Hepatocyte (in vitro differentiated cells): ENCODE data around the gene PGD. TPM values are rescaled to one million over a fixed set of nuclear protein-coding genes. Genes with fewer than 3 reads are reported as not detected.

Experiments
- DNase-seq: peaks from one replicate; pipeline ENCODE4 v3.0.0-alpha.2; 2016; ENCODE audit warnings: low spot score
- H2AFZ ChIP-seq: fragments of 200-600 bp; sonication (generic); 2 replicates; pipeline ENCODE4 v1.6.0; 2016; ENCODE audit warnings: antibody characterized with exemption, mild to moderate bottlenecking
- H3K27ac ChIP-seq: fragments of 200-600 bp; sonication (generic); 2 replicates; pipeline ENCODE4 v1.5.1; 2016; ENCODE audit warnings: mild to moderate bottlenecking
- H3K27me3 ChIP-seq: fragments of 200-600 bp; sonication (generic); 2 replicates; pipeline ENCODE4 v1.6.1; 2016
- H3K36me3 ChIP-seq: fragments of 200-600 bp; sonication (generic); replicated peaks from 2 replicates; pipeline ENCODE4 v1.5.1; 2016; ENCODE audit warnings: low read depth; ENCODE audit not compliant: insufficient read depth
- H3K4me1 ChIP-seq: fragments of 200-600 bp; sonication (generic); 2 replicates; pipeline ENCODE4 v1.5.1; 2016; ENCODE audit warnings: mild to moderate bottlenecking, moderate library complexity; ENCODE audit not compliant: insufficient read depth
- H3K4me2 ChIP-seq: fragments of 200-600 bp; sonication (generic); 2 replicates; pipeline ENCODE4 v1.6.0; 2016
- H3K4me3 ChIP-seq: fragments of 200-600 bp; sonication (generic); 2 replicates; pipeline ENCODE4 v1.5.1; 2016; ENCODE audit warnings: mild to moderate bottlenecking
- H3K79me2 ChIP-seq: fragments of 200-600 bp; sonication (generic); 2 replicates; pipeline ENCODE4 v1.6.0; 2017; ENCODE audit warnings: mild to moderate bottlenecking
- H3K9me2 ChIP-seq: fragments of 200-600 bp; sonication (generic); replicated peaks from 2 replicates; pipeline ENCODE4 v1.6.0; 2017; ENCODE audit warnings: mild to moderate bottlenecking; ENCODE audit not compliant: insufficient read depth
- H3K9me3 ChIP-seq: fragments of 200-600 bp; sonication (generic); 2 replicates; pipeline ENCODE4 v1.5.1; 2016; ENCODE audit warnings: low read depth, mild to moderate bottlenecking
- H4K20me1 ChIP-seq: fragments of 200-600 bp; sonication (generic); 2 replicates; pipeline ENCODE4 v1.6.0; 2016; ENCODE audit warnings: mild to moderate bottlenecking; ENCODE audit not compliant: insufficient read depth, poor library complexity, severe bottlenecking
- EZH2 ChIP-seq: fragments of 200-600 bp; sonication (generic); IDR thresholded peaks from 2 replicates; pipeline ENCODE4 v1.6.1; 2016; ENCODE audit warnings: antibody characterized with exemption, mild to moderate bottlenecking, borderline replicate concordance
- EZH2phosphoT487 ChIP-seq: fragments of 200-600 bp; sonication (generic); IDR thresholded peaks from one replicate; pipeline ENCODE4 v1.6.1; 2018; ENCODE audit warnings: antibody characterized with exemption, mild to moderate bottlenecking, low read depth, moderate library complexity; ENCODE audit not compliant: unreplicated experiment, severe bottlenecking
- WGBS: methylation state at CpG from one replicate; pipeline ENCODE4 v1.1.6; 2016; ENCODE audit warnings: low lambda C conversion rate; ENCODE audit errors: missing lambda C conversion rate; 5-methylcytosine and 5-hydroxymethylcytosine counted together
- polyA plus RNA-seq: library from polyadenylated mRNA; unstranded; fragments of >200 nt; fragmentation: Nextera tagmentation; extraction: Ambion mirVana; gene quantifications from 2 replicates; pipeline ENCODE4 v1.2.1, GENCODE V29; 2016
- total RNA-seq: library from RNA; depleted of rRNA; stranded (reverse); fragments of >200 nt; gene quantifications from 2 replicates; pipeline ENCODE4 v1.2.3, GENCODE V29; 2014
- TF ChIP-seq, protein P1 (sequence below): fragments of 200-600 bp; sonication (generic); IDR thresholded peaks from 2 replicates; pipeline ENCODE4 v1.5.1; 2016; ENCODE audit warnings: antibody characterized with exemption, mild to moderate bottlenecking; ENCODE audit not compliant: poor library complexity

Gene PGD
- total and polyA plus RNA-seq, 2 experiments from 2014 or later, result 86.8 to 103 TPM

DNA sequence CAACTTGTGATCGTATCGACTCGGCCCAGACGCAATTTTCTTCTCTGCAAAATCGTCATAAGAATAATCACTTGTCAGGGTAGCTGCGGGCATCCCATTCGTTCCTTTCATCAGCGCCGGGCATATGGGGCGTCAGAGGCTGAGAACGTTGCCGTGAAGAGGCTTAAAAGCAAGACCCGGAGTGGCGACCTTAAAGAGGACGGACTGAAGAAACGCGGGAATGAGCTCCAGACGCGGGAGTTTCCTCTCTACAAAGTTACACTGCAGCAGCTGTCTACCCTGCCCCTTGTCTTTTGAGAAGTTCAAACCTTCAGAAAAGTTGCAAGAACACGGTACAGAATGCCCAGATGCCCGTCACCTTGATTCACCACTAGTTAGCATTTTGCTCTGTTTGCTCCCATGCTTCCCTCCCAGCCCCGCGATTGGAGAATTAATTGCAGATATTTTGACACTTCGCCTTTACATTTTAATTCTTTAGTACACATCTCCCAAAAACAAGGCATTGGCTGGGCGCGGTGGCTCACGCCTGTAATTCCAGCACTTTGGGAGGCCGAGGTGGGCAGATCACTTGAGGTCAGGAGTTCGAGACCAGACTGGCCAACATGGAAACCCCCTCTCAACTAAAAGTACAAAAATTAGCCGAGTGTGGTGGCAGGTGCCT lies 32.3 kb downstream of the PGD start:
- Histone ChIP-seq H3K27ac (peak overlapping the region; percentile 83), H4K20me1 (no peaks in the 10 kb centered on the region), H3K27me3 (no peaks in the 10 kb centered on the region), H3K4me1 (peaks cover 11% of the 10 kb centered on the region), H3K79me2 (peaks cover 16% of the 10 kb centered on the region), H3K4me3 (peak overlapping the region; percentile 81), H3K4me2 (peak overlapping the region; percentile 93), H3K9me2 (no peaks in the 10 kb centered on the region), H2AFZ (peak overlapping the region; percentile 94), H3K9me3 (no peaks in the 10 kb centered on the region), H3K36me3 (no peaks in the 10 kb centered on the region)
- TF ChIP-seq, protein P1, sequence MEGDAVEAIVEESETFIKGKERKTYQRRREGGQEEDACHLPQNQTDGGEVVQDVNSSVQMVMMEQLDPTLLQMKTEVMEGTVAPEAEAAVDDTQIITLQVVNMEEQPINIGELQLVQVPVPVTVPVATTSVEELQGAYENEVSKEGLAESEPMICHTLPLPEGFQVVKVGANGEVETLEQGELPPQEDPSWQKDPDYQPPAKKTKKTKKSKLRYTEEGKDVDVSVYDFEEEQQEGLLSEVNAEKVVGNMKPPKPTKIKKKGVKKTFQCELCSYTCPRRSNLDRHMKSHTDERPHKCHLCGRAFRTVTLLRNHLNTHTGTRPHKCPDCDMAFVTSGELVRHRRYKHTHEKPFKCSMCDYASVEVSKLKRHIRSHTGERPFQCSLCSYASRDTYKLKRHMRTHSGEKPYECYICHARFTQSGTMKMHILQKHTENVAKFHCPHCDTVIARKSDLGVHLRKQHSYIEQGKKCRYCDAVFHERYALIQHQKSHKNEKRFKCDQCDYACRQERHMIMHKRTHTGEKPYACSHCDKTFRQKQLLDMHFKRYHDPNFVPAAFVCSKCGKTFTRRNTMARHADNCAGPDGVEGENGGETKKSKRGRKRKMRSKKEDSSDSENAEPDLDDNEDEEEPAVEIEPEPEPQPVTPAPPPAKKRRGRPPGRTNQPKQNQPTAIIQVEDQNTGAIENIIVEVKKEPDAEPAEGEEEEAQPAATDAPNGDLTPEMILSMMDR, result no peak
- TF ChIP-seq EZH2phosphoT487 (no peak), EZH2 (no peak)
- peak; percentile 32 for DNase-seq
- WGBS, result 31% methylated on average over 30 of the region's 30 CpGs

DNA sequence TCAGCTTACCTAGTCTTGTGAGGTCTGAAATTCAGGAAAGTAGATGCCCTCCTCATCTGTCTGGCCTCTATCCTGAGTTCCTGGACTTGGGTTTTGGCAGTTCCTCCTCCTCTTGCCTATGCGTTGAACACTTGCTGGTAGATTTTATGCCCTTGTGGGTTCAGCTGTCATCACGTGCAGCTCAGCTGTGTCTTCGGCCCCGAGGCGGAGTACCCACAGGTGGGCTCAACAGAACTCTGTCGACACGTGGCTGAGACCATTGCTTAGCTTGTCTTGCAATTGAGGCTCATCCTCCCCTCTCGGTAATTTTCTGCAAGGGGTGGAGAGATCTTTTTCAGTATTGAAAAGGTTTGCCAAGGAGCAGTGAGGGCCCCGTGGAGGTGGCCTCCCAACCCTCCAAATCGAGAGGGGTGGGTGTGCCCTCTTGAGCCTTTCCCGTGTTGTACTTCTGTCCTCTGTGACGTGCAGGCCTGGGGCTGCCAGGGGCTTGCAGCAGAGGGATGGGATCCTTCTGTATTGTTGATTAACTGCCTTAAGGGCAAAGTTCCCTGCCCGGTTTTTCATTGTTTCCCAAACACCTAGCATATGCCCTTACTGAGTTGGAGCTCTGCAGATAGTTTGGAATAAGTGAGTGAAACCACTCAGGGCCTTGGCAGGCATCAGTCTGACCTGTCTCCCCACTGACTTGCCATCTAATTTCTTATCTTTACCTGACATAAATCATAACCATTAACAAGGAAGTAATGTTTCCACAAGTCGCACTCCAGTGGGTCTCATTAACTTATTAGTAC lies 34.2 kb downstream of the PGD start:
- Histone ChIP-seq H3K4me1 (peaks cover 11% of the 10 kb centered on the region), H3K79me2 (peaks cover 16% of the 10 kb centered on the region), H3K4me3 (no peak overlapping the region), H2AFZ (no peak overlapping the region), H3K36me3 (no peaks in the 10 kb centered on the region), H4K20me1 (no peaks in the 10 kb centered on the region), H3K27ac (peak overlapping the region; percentile 27), H3K9me2 (no peaks in the 10 kb centered on the region), H3K9me3 (no peaks in the 10 kb centered on the region), H3K27me3 (no peaks in the 10 kb centered on the region), H3K4me2 (peak overlapping the region; percentile 32)
- 67% methylated on average over 14 of the region's 14 CpGs for WGBS
- TF ChIP-seq EZH2phosphoT487 (no peak), EZH2 (no peak)
- TF ChIP-seq, protein P1, result no peak
- no peak for DNase-seq

DNA sequence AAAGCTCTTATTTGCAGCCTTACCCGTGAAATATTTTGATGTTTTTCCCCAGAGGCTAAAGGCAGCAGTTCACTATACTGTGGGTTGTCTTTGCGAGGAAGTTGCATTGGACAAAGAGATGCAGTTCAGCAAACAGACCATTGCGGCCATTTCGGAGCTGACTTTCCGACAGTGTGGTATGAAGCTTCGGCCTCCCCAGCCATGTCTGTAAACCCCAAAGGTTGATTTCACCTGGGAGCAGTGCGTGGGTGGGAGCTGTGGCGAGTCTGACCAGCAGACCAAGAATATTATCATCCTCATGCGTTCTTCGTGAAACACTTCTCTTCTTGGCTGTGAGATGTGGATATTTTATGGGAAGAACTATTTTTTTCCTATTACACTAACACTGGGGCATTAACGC lies 34.9 kb downstream of the PGD start:
- 89% methylated on average over 11 of the region's 11 CpGs for WGBS
- Histone ChIP-seq H3K27ac (peak overlapping the region; percentile 27), H3K79me2 (peaks cover 16% of the 10 kb centered on the region)

More for the DNA sequence above, 34.9 kb downstream of the PGD start:
- no peaks in the 10 kb centered on the region for H3K27me3 ChIP-seq
- no peak for DNase-seq
- H3K36me3 ChIP-seq, result no peaks in the 10 kb centered on the region
- no peak overlapping the region for H3K4me3 ChIP-seq
- no peaks in the 10 kb centered on the region for H3K9me2 ChIP-seq
- H2AFZ ChIP-seq, result no peak overlapping the region
- H3K9me3 ChIP-seq, result no peaks in the 10 kb centered on the region
- H3K4me1 ChIP-seq, result peaks cover 11% of the 10 kb centered on the region
- TF ChIP-seq, protein P1, result no peak
- TF ChIP-seq EZH2phosphoT487 (no peak), EZH2 (no peak)
- H4K20me1 ChIP-seq, result no peaks in the 10 kb centered on the region
- no peak overlapping the region for H3K4me2 ChIP-seq
